HepG2 (cell line): Measurements from ENCODE around the gene GEMIN4. TPM values are rescaled to one million over a fixed set of nuclear protein-coding genes. Genes with fewer than 3 reads are reported as not detected.

Experiments
- ATAC-seq: fragments of 200-7000 bp; cut with Tn5 transposase; 3 replicates; pipeline ENCODE4 v1.9.1; 2020; ENCODE audit warnings: mild to moderate bottlenecking, moderate library complexity
- BruUV-seq: library from RNA; stranded (reverse); fragments of 400-500 nt; replicated peaks from 2 replicates; lab custom pipeline; 2021; lab: Mats Ljungman, UMichigan
- CTCF ChIA-PET: fragments of 300-600 bp; formaldehyde crosslinking; extraction: SDS; loops from one replicate; lab custom pipeline; 2021; ENCODE audit warnings: low total read pairs, inconsistent platforms, low intra/inter-chr PET ratio; lab: Yijun Ruan, JAX
- POLR2A ChIA-PET: fragments of 350-600 bp; sonication (Branson Sonifier 250); formaldehyde crosslinking; loops from one replicate; lab custom pipeline; 2020; ENCODE audit warnings: antibody characterized with exemption, inconsistent platforms; lab: Yijun Ruan, JAX
- DNase-seq: peaks from one replicate; pipeline ENCODE4 v3.0.0-alpha.2; 2015; ENCODE audit warnings: low spot score
- FAIRE-seq: peaks from 3 replicates; lab custom pipeline; 2011; peaks lifted over from hg19 to GRCh38; lab: Jason Lieb, UNC
- H2AFZ ChIP-seq: one replicate; pipeline ENCODE4 v1.6.1; 2011; ENCODE audit warnings: low read length, inconsistent platforms
- H3K27ac ChIP-seq: fragments of 300-600 bp; 3 replicates; pipeline ENCODE4 v1.8.0; 2011; ENCODE audit warnings: mixed run types, mild to moderate bottlenecking, mixed read lengths, low read length, inconsistent platforms; ENCODE audit not compliant: insufficient read depth; ENCODE audit errors: extremely low read length
- H3K27me3 ChIP-seq, 2 experiments: fragments of 200-600 bp in 1 of 2; 2 replicates in 1 of 2; 3 replicates in 1 of 2; pipeline versions ENCODE4 v1.6.0 to v1.8.0; 2011; ENCODE audit warnings: low read length in 2 of 2, mild to moderate bottlenecking in 2 of 2, moderate library complexity in 2 of 2, inconsistent platforms in 1 of 2; ENCODE audit not compliant: insufficient read depth in 2 of 2, control insufficient read depth in 1 of 2
- H3K36me3 ChIP-seq, 2 experiments: fragments of 200-600 bp in 1 of 2; replicated peaks in 1 of 2; 2 replicates in 1 of 2; 3 replicates in 1 of 2; pipeline versions ENCODE4 v1.5.1 to v1.8.0; 2011; ENCODE audit warnings: low read length in 2 of 2, inconsistent platforms in 1 of 2; ENCODE audit not compliant: insufficient read depth in 2 of 2, control insufficient read depth in 1 of 2
- H3K4me1 ChIP-seq: 2 replicates; pipeline ENCODE4 v1.5.1; 2012; ENCODE audit warnings: low read length, inconsistent platforms; ENCODE audit not compliant: insufficient read depth
- H3K4me2 ChIP-seq: 2 replicates; pipeline ENCODE4 v1.6.0; 2011; ENCODE audit warnings: low read depth, low read length, inconsistent platforms
- H3K4me3 ChIP-seq, 3 experiments: fragments of 200-600 bp in 1 of 3; sonication (generic), shearing (Covaris generic) in 1 of 3; replicated peaks in 1 of 3; 2 replicates each; pipeline ENCODE4 v1.5.1; 2011 to 2016; ENCODE audit warnings: low read length in 3 of 3, inconsistent platforms in 2 of 3, low read depth in 2 of 3, mild to moderate bottlenecking in 2 of 3, control low read depth in 1 of 3, mixed read lengths in 1 of 3; ENCODE audit not compliant: insufficient read depth in 1 of 3
- H3K79me2 ChIP-seq: one replicate; pipeline ENCODE4 v1.6.1; 2011; ENCODE audit warnings: low read length, inconsistent platforms; ENCODE audit not compliant: insufficient read depth
- H3K9ac ChIP-seq: 2 replicates; pipeline ENCODE4 v1.6.0; 2011; ENCODE audit warnings: mild to moderate bottlenecking, low read depth, low read length, inconsistent platforms; ENCODE audit not compliant: insufficient read depth
- H3K9me3 ChIP-seq: 2 replicates; pipeline ENCODE4 v1.5.1; 2012; ENCODE audit warnings: mild to moderate bottlenecking, low read length
- H4K20me1 ChIP-seq: 2 replicates; pipeline ENCODE4 v1.6.0; 2011; ENCODE audit warnings: inconsistent platforms, mild to moderate bottlenecking, low read length, moderate library complexity; ENCODE audit not compliant: insufficient read depth
- AGO2 ChIP-seq: fragments of 200-400 bp; formaldehyde crosslinking; optimal IDR thresholded peaks from 2 replicates; pipeline ENCODE3; 2017; ENCODE audit warnings: mild to moderate bottlenecking, low read depth, low read length, moderate library complexity
- KDM4B ChIP-seq: sonication (generic); formaldehyde crosslinking; IDR thresholded peaks from 2 replicates; pipeline ENCODE4 v1.4.0; 2020; ENCODE audit warnings: missing genetic modification reagents
- MIER2 ChIP-seq: IDR thresholded peaks from 2 replicates; pipeline ENCODE4 v1.6.1; 2016; ENCODE audit warnings: missing biosample characterization, missing genetic modification reagents
- NBN ChIP-seq: fragments of 450-650 bp; conservative IDR thresholded peaks from 2 replicates; pipeline ENCODE4 v1.6.1; 2017
- WGBS: methylation state at CpG from one replicate; pipeline ENCODE4 v1.1.6; 2017; ENCODE audit warnings: low lambda C conversion rate; 5-methylcytosine and 5-hydroxymethylcytosine counted together
- in situ Hi-C: cut with HindIII; loops from 2 replicates; pipeline ENCODE4 v1.10.0; 2017; ENCODE audit warnings: low pct_unique_long_range_greater_than_20kb; ENCODE audit not compliant: extremely low pct_ligation_motif_present
- intact Hi-C: fragments of 100-400 bp; cut with micrococcal nuclease; formaldehyde crosslinking; loops from one replicate; pipeline ENCODE4 v1.10.0; 2022; ENCODE audit not compliant: unreplicated experiment
- polyA plus RNA-seq, 8 experiments: library from polyadenylated mRNA; depleted of rRNA in 3 of 8; stranded (reverse) in 7 of 8; unstranded in 1 of 8; fragments of >200 nt; fragmentation: Illumina TruSeq in 4 of 8; extraction: Trizol in 4 of 8; gene quantifications; 2 replicates each; pipeline versions ENCODE4 v1.2.1 to v1.2.3, GENCODE V29; 2011 to 2016; ENCODE audit warnings: low read depth in 4 of 8, missing spikeins in 1 of 8, mixed read lengths in 1 of 8; ENCODE audit not compliant: insufficient read depth in 1 of 8
- total RNA-seq, 5 experiments: library from RNA; depleted of rRNA; stranded (reverse); fragments of >200 nt; fragmentation: Illumina TruSeq; extraction: Trizol; gene quantifications; 2 replicates each; pipeline ENCODE4 v1.2.3, GENCODE V29; 2016; ENCODE audit warnings: low read depth in 1 of 5

GEMIN4 gene
- total and polyA plus RNA-seq, 2 of the 13 experiments (the other 11 are each of a cell fraction or from before 2014, with no cell fraction given), result 10.8 to 22.7 TPM

DNA sequence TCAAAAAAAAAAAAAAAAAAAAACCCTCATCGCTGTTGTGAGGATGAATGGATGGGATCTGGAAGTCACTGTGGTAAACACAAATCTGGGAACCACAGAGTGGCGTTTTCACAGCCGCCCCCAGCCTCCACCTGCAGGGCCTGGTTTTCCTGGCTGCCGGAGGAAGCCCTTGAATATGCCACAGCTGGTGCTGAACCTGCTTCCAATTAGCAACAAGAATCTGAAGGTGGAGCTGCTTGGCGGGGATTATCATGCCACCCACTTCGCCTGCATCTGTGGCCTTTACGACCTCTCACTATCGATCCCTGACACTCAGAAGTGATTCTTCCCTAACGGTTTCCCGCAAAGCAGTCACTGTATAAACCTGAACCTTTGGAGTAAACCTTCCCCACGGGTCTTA lies 46.2 kb upstream of the GEMIN4 start:
- no peak overlapping the region for H3K27ac ChIP-seq
- peaks cover 3 to 12% of the 10 kb centered on the region in 2 experiments; a peak in 3 of 5 replicates for H3K36me3 ChIP-seq
- CTCF ChIA-PET, result no interaction called here
- no peaks in the 10 kb centered on the region for H4K20me1 ChIP-seq
- FAIRE-seq, result no peak
- intact Hi-C loops, result loop anchor here (5.0 kb wide), 1 partner anchor 199 kb away; the partner anchor contains the start of gene TIMM22
- H3K27me3 ChIP-seq, result no peaks in the 10 kb centered on the region
- TF ChIP-seq MIER2, result no peak
- TF ChIP-seq, all 625 proteins: peak for 0
- DNase-seq (no peak), ATAC-seq (no peak)
- peaks cover 14% of the 10 kb centered on the region for H3K4me1 ChIP-seq
- no peak overlapping the region for H3K9ac ChIP-seq
- no peak overlapping the region for H2AFZ ChIP-seq
- no peak overlapping the region for H3K4me2 ChIP-seq
- H3K79me2 ChIP-seq, result no peaks in the 10 kb centered on the region
- no peak overlapping the region for H3K4me3 ChIP-seq
- BruUV-seq, result no TSS peak
- POLR2A ChIA-PET, result interaction anchor here (2.1 kb wide), 1 partner anchor 182 kb away, joined by 6 read pairs; the partner anchor contains the start of gene NXN
- no peaks in the 10 kb centered on the region for H3K9me3 ChIP-seq
- 90% methylated on average over 11 of the region's 11 CpGs for WGBS
- in situ Hi-C loops, result no loop called here

DNA sequence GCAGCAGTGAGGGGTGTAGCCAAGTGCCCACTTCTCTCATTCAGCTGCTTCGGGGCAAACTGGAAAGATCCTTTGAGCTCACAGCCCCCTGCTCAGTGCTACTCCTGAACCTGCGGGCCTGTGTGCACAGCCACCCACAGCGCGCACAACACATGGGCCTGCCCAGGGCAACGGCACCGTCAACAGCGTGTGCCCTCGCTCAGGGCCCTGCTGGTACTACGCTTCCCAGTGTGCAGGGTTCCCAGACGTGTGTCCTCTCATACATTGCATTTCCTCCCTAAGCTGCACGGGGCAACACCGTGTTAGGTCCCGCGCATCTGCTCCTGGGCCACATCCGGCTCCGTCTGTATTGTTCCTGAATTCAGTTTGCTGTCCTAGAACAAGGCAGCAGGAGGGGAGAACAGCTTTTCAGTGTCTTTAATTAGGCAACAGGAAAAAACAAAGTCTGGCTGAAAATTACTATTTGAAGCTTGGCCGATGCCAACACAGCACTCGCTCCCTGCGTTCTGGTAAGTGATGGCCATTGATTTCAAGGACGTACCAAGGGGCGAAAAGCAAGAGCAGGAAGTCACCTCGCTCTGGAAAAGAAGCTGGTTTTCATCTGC lies 45.3 kb upstream of the GEMIN4 start:
- intact Hi-C loops (loop anchor here (5.0 kb wide), 1 partner anchor 200 kb away; the partner anchor contains the start of gene TIMM22), in situ Hi-C loops (no loop called here)
- Histone ChIP-seq H3K36me3 (peaks cover 3 to 13% of the 10 kb centered on the region in 2 experiments; a peak in 3 of 5 replicates), H3K4me2 (no peak overlapping the region), H2AFZ (no peak overlapping the region), H4K20me1 (no peaks in the 10 kb centered on the region), H3K79me2 (no peaks in the 10 kb centered on the region), H3K9ac (no peak overlapping the region), H3K27ac (no peak overlapping the region), H3K4me1 (peaks cover 10% of the 10 kb centered on the region), H3K9me3 (no peaks in the 10 kb centered on the region), H3K4me3 (no peak overlapping the region), H3K27me3 (no peaks in the 10 kb centered on the region)
- no TSS peak for BruUV-seq
- POLR2A ChIA-PET, result interaction anchor here (2.1 kb wide), 1 partner anchor 182 kb away, joined by 6 read pairs; the partner anchor contains the start of gene NXN
- CTCF ChIA-PET, result no interaction called here
- no peak for ATAC-seq
- no peak for FAIRE-seq
- 98% methylated on average over 21 of the region's 22 CpGs for WGBS
- TF ChIP-seq NBN (no peak), KDM4B (CRISPR knock-in tag) (no peak), AGO2 (peak; percentile 67)
- DNase-seq, result no peak
